Measurements from ENCODE around the gene ZNF236. TPM values are rescaled to one million over a fixed set of nuclear protein-coding genes. Genes with fewer than 3 reads are reported as not detected.

ZNF236 gene
- total and polyA plus RNA-seq, 2 experiments from 2014 or later: 7.4 to 8.2 TPM

- no peak for DNase-seq (ENCODE audit: low spot score)
- TF ChIP-seq, protein P1, sequence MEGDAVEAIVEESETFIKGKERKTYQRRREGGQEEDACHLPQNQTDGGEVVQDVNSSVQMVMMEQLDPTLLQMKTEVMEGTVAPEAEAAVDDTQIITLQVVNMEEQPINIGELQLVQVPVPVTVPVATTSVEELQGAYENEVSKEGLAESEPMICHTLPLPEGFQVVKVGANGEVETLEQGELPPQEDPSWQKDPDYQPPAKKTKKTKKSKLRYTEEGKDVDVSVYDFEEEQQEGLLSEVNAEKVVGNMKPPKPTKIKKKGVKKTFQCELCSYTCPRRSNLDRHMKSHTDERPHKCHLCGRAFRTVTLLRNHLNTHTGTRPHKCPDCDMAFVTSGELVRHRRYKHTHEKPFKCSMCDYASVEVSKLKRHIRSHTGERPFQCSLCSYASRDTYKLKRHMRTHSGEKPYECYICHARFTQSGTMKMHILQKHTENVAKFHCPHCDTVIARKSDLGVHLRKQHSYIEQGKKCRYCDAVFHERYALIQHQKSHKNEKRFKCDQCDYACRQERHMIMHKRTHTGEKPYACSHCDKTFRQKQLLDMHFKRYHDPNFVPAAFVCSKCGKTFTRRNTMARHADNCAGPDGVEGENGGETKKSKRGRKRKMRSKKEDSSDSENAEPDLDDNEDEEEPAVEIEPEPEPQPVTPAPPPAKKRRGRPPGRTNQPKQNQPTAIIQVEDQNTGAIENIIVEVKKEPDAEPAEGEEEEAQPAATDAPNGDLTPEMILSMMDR (IDR thresholded peaks at IDR 0.05; ENCODE audit: poor library complexity): no peak
- TF ChIP-seq EZH2 (IDR thresholded peaks at IDR 0.05; ENCODE audit: borderline replicate concordance): no peak
- no peak for TF ChIP-seq EZH2phosphoT487 (IDR thresholded peaks at IDR 0.05; ENCODE audit: low read depth, severe bottlenecking, unreplicated experiment)
- H3K27me3 ChIP-seq: no peaks in the 10 kb centered on the region
- no peak overlapping the region for H2AFZ ChIP-seq
- no peak overlapping the region for H3K27ac ChIP-seq
- H3K4me2 ChIP-seq: no peak overlapping the region
- H3K4me3 ChIP-seq: no peak overlapping the region
- no peaks in the 10 kb centered on the region for H3K4me1 ChIP-seq (ENCODE audit: insufficient read depth)
- no peaks in the 10 kb centered on the region for H3K9me3 ChIP-seq (ENCODE audit: low read depth)
- H3K79me2 ChIP-seq: no peaks in the 10 kb centered on the region
- H3K9me2 ChIP-seq (replicated peaks; ENCODE audit: insufficient read depth): no peaks in the 10 kb centered on the region
- H4K20me1 ChIP-seq (ENCODE audit: insufficient read depth, poor library complexity, severe bottlenecking): no peaks in the 10 kb centered on the region
- 96% methylated on average over 18 of the region's 18 CpGs for WGBS (ENCODE audit: low lambda C conversion rate, missing lambda C conversion rate)
- H3K36me3 ChIP-seq (replicated peaks; ENCODE audit: insufficient read depth, low read depth): no peaks in the 10 kb centered on the region
Measured at GRCh38 chr18:76935722-76936337, 113.5 kb downstream of the ZNF236 start.

- Histone ChIP-seq H2AFZ (no peak overlapping the region), H3K9me3 (ENCODE audit: low read depth) (no peaks in the 10 kb centered on the region), H3K4me1 (ENCODE audit: insufficient read depth) (no peaks in the 10 kb centered on the region), H3K4me3 (no peak overlapping the region), H3K4me2 (no peak overlapping the region), H3K27ac (no peak overlapping the region), H3K27me3 (no peaks in the 10 kb centered on the region), H3K9me2 (replicated peaks; ENCODE audit: insufficient read depth) (no peaks in the 10 kb centered on the region), H3K36me3 (replicated peaks; ENCODE audit: insufficient read depth, low read depth) (no peaks in the 10 kb centered on the region), H3K79me2 (no peaks in the 10 kb centered on the region), H4K20me1 (ENCODE audit: insufficient read depth, poor library complexity, severe bottlenecking) (no peaks in the 10 kb centered on the region)
- no peak for DNase-seq (ENCODE audit: low spot score)
- WGBS (ENCODE audit: low lambda C conversion rate, missing lambda C conversion rate): 98% methylated on average over 11 of the region's 11 CpGs
- TF ChIP-seq, protein P1 (IDR thresholded peaks at IDR 0.05; ENCODE audit: poor library complexity): no peak
Measured at GRCh38 chr18:76936877-76937276, 114.5 kb downstream of the ZNF236 start.

- no peak overlapping the region for H3K27ac ChIP-seq
- H4K20me1 ChIP-seq (ENCODE audit: insufficient read depth, poor library complexity, severe bottlenecking): no peaks in the 10 kb centered on the region
- no peaks in the 10 kb centered on the region for H3K9me2 ChIP-seq (replicated peaks; ENCODE audit: insufficient read depth)
- H3K79me2 ChIP-seq: no peaks in the 10 kb centered on the region
- H3K36me3 ChIP-seq (replicated peaks; ENCODE audit: insufficient read depth, low read depth): no peaks in the 10 kb centered on the region
- H3K4me2 ChIP-seq: no peak overlapping the region
- no peak for DNase-seq (ENCODE audit: low spot score)
- 97% methylated on average over 1 of the region's 1 CpG for WGBS (ENCODE audit: low lambda C conversion rate, missing lambda C conversion rate)
- no peak overlapping the region for H2AFZ ChIP-seq
- H3K4me1 ChIP-seq (ENCODE audit: insufficient read depth): no peaks in the 10 kb centered on the region
- H3K9me3 ChIP-seq (ENCODE audit: low read depth): no peaks in the 10 kb centered on the region
- no peak overlapping the region for H3K4me3 ChIP-seq
- TF ChIP-seq, protein P1 (IDR thresholded peaks at IDR 0.05; ENCODE audit: poor library complexity): no peak
- TF ChIP-seq EZH2phosphoT487 (IDR thresholded peaks at IDR 0.05; ENCODE audit: low read depth, severe bottlenecking, unreplicated experiment) (no peak), EZH2 (IDR thresholded peaks at IDR 0.05; ENCODE audit: borderline replicate concordance) (no peak)
- H3K27me3 ChIP-seq: no peaks in the 10 kb centered on the region
Measured at GRCh38 chr18:76937597-76937996, 115.2 kb downstream of the ZNF236 start.

DNA sequence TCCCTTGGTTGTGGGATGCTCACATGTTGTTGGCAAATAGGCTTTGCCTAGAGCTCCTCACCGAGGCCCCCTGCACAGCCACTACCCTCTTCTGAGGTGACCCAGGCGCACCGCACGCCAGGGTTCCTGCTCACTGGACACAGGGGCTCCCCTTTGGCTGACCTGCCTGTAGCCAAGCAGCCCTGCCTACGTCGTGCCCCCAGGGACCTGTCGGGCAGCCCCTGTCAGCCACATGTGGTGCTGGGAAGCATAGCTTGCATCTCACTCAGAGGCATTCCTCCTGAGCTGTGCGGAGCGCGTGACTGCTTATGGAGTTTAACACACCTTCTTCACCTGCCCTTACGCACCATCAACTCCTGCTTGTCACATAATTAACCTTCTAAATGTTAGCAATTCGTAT lies 116.3 kb downstream of the ZNF236 start:
- WGBS (ENCODE audit: low lambda C conversion rate, missing lambda C conversion rate): 95% methylated on average over 12 of the region's 12 CpGs
- Histone ChIP-seq H3K9me2 (replicated peaks; ENCODE audit: insufficient read depth) (no peaks in the 10 kb centered on the region), H3K4me1 (ENCODE audit: insufficient read depth) (no peaks in the 10 kb centered on the region), H3K79me2 (no peaks in the 10 kb centered on the region), H3K27me3 (no peaks in the 10 kb centered on the region), H3K36me3 (replicated peaks; ENCODE audit: insufficient read depth, low read depth) (no peaks in the 10 kb centered on the region), H3K4me2 (no peak overlapping the region), H4K20me1 (ENCODE audit: insufficient read depth, poor library complexity, severe bottlenecking) (no peaks in the 10 kb centered on the region), H2AFZ (no peak overlapping the region), H3K27ac (no peak overlapping the region), H3K4me3 (no peak overlapping the region), H3K9me3 (ENCODE audit: low read depth) (no peaks in the 10 kb centered on the region)
- TF ChIP-seq, protein P1 (IDR thresholded peaks at IDR 0.05; ENCODE audit: poor library complexity): no peak
- TF ChIP-seq EZH2phosphoT487 (IDR thresholded peaks at IDR 0.05; ENCODE audit: low read depth, severe bottlenecking, unreplicated experiment) (no peak), EZH2 (IDR thresholded peaks at IDR 0.05; ENCODE audit: borderline replicate concordance) (no peak)
- DNase-seq (ENCODE audit: low spot score): no peak
